Suppressor macrophage (primary cell): Measurements from ENCODE around the gene MEIKIN.

Experiments
- DNase-seq, 4 experiments: peaks; one replicate each; pipeline ENCODE4 v3.0.0-alpha.2; 2020 to 2022
- total RNA-seq, 17 experiments: gene quantifications; one replicate each; lab custom pipeline; 2026; ENCODE audit warnings: mixed read lengths in 6 of 17, inconsistent platforms in 3 of 17; lab: John Stamatoyannopoulos, UW

MEIKIN gene
- total RNA-seq = 0 to 0.46 (median 0.17) reads per million in 17 experiments

- DNase-seq = no peak
These were observed at the start of gene MEIKIN for GRCh38 chr5:131945551-131946168. TSS of gene MEIKIN (minus strand) at chr5:131945663. CDS start at chr5:131945505, 158 bp downstream.

- no peak for DNase-seq
These were observed 49.2 kb upstream of the MEIKIN start for GRCh38 chr5:131994533-131995226.

GRCh38 chr5:131994090-131994489 is 48.6 kb upstream of the MEIKIN start:
- DNase-seq = no peak

GRCh38 chr5:131993676-131994075 is 48.2 kb upstream of the MEIKIN start:
- DNase-seq = no peak

GRCh38 chr5:131992370-131992769 is 46.9 kb upstream of the MEIKIN start:
- no peak for DNase-seq

- DNase-seq = no peak
These were observed 46.3 kb upstream of the MEIKIN start for GRCh38 chr5:131991593-131992324.

- DNase-seq = no peak
These were observed 45.3 kb upstream of the MEIKIN start for GRCh38 chr5:131990716-131991115.

- no peak for DNase-seq
These were observed 43.1 kb upstream of the MEIKIN start for GRCh38 chr5:131988601-131989000.

- no peak for DNase-seq
These were observed 41.8 kb upstream of the MEIKIN start for GRCh38 chr5:131987251-131987650.

- peak in 1 of 4 experiments; percentile 18 for DNase-seq
These were observed 40.9 kb upstream of the MEIKIN start for GRCh38 chr5:131986161-131986912.

- DNase-seq = no peak
These were observed 39.6 kb upstream of the MEIKIN start for GRCh38 chr5:131984956-131985665.

GRCh38 chr5:131983244-131983771 is 37.8 kb upstream of the MEIKIN start:
- DNase-seq = no peak

GRCh38 chr5:131981516-131981915 is 36.1 kb upstream of the MEIKIN start:
- DNase-seq = no peak

- no peak for DNase-seq
These were observed 35.2 kb upstream of the MEIKIN start for GRCh38 chr5:131980696-131981095.

GRCh38 chr5:131979816-131980215 is 34.4 kb upstream of the MEIKIN start:
- no peak for DNase-seq

- peak in 3 of 4 experiments; percentile 29 to 41 (median 34) for DNase-seq
These were observed 31.7 kb upstream of the MEIKIN start for GRCh38 chr5:131977212-131977604.

- DNase-seq = no peak
These were observed 31.1 kb upstream of the MEIKIN start for GRCh38 chr5:131976414-131977211.

- no peak for DNase-seq
These were observed 29.7 kb upstream of the MEIKIN start for GRCh38 chr5:131974956-131975726.

GRCh38 chr5:131974622-131974955 is 29.1 kb upstream of the MEIKIN start:
- no peak for DNase-seq

GRCh38 chr5:131974016-131974415 is 28.6 kb upstream of the MEIKIN start:
- no peak for DNase-seq
